GM19328 (cell line): ENCODE measurements around the gene MCTP1.

Experiments used
- ATAC-seq: cut with Tn5 transposase; IDR thresholded peaks from one replicate; pipeline ENCODE4 v1.9.1; 2021; ENCODE audit warnings: mild to moderate bottlenecking, moderate library complexity; ENCODE audit not compliant: unreplicated experiment

MCTP1 gene

GRCh38 chr5:95078868-95079267 lies 206.0 kb downstream of the MCTP1 start:
- no peak for ATAC-seq

GRCh38 chr5:95076395-95077185 lies 208.3 kb downstream of the MCTP1 start:
- no peak for ATAC-seq

GRCh38 chr5:95075111-95075510 lies 209.8 kb downstream of the MCTP1 start:
- ATAC-seq: no peak

- ATAC-seq: no peak
These were observed 212.6 kb downstream of the MCTP1 start for GRCh38 chr5:95072281-95072680.

- no peak for ATAC-seq
These were observed 214.0 kb downstream of the MCTP1 start for GRCh38 chr5:95070866-95071265.

GRCh38 chr5:95070453-95070852 lies 214.4 kb downstream of the MCTP1 start:
- no peak for ATAC-seq

- ATAC-seq: no peak
These were observed 214.9 kb downstream of the MCTP1 start for GRCh38 chr5:95069948-95070347.

GRCh38 chr5:95069021-95069420 lies 215.9 kb downstream of the MCTP1 start:
- ATAC-seq: no peak

- ATAC-seq: no peak
These were observed 216.5 kb downstream of the MCTP1 start for GRCh38 chr5:95068289-95068910.

GRCh38 chr5:95066048-95066447 lies 218.8 kb downstream of the MCTP1 start:
- no peak for ATAC-seq

- no peak for ATAC-seq
These were observed 221.4 kb downstream of the MCTP1 start for GRCh38 chr5:95063492-95063891.

GRCh38 chr5:95060098-95060497 lies 224.8 kb downstream of the MCTP1 start:
- ATAC-seq: no peak

GRCh38 chr5:95059636-95060035 lies 225.3 kb downstream of the MCTP1 start:
- no peak for ATAC-seq

- ATAC-seq: no peak
These were observed 227.3 kb downstream of the MCTP1 start for GRCh38 chr5:95057615-95058014.

GRCh38 chr5:95053253-95053652 lies 231.6 kb downstream of the MCTP1 start:
- ATAC-seq: no peak

GRCh38 chr5:95050708-95051107 lies 234.2 kb downstream of the MCTP1 start:
- ATAC-seq: no peak

- ATAC-seq: no peak
These were observed 236.3 kb downstream of the MCTP1 start for GRCh38 chr5:95048628-95049027.

- ATAC-seq: no peak
These were observed 239.5 kb downstream of the MCTP1 start for GRCh38 chr5:95045181-95045965.

GRCh38 chr5:95044096-95044495 lies 240.8 kb downstream of the MCTP1 start:
- ATAC-seq: no peak

GRCh38 chr5:95043648-95044047 lies 241.2 kb downstream of the MCTP1 start:
- no peak for ATAC-seq

- no peak for ATAC-seq
These were observed 241.7 kb downstream of the MCTP1 start for GRCh38 chr5:95043234-95043633.

GRCh38 chr5:95042037-95042436 lies 242.9 kb downstream of the MCTP1 start:
- ATAC-seq: no peak
